ENCODE data around the gene SDK2. TPM values are rescaled to one million over a fixed set of nuclear protein-coding genes. Genes with fewer than 3 reads are reported as not detected.

SDK2 gene
- polyA plus RNA-seq, 10 donors: 19.4 to 32.3 (median 25.3) TPM

DNA sequence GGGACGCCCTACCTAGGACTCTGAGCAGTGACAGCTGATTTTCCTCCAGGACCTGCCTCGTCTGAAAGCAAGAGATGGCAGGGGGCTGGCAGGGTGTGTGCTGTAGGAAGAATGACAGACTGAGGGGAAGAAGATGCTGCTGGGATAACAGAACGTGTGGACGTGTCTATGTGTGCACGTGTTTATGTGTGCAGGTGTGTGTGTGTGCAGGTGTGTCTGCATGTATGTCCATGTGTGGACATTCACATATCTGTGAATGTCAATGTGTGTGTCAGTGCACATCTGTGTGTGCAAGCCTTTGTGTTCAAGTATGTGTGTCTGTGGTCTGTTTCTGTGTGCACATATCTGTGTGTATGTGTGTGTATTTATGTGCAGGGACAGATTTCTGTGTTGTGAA lies 132.5 kb downstream of the SDK2 start:
- no peak for DNase-seq

DNA sequence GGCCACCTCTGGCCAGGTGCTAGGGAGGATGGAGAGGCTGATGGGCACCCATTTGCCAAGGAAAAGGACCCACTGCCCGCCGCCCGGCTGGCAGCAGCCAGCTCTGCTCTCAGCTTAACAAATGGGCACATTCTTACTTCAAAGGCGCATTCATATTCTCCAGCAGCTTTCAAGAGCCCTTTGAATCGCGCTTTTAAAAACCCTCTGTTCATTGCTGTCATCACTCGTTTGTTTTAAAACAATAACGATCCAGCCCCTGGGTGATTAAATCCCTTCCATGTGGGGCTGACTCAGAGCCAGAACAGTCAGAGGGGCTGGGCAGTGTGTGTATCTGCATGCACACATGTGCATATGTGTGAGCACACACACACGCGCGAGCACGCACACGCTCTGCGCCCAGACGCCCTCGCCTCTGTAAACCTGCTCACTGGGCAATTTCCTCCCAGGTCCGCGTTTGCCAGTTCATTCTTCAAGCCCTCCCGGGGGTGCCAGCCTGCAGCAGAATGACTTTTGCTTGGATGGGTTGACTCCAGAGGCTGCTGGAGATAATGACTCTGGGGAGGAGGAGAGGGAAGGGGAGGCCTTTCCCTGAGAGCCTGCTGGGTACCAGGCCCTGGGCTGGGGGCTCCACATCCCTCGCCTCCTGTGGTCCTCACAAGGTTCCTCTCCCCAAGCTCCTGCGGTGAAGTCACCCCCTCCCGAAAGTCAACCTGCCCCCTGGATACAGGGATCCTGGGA lies 133.1 kb downstream of the SDK2 start:
- DNase-seq: no peak

DNA sequence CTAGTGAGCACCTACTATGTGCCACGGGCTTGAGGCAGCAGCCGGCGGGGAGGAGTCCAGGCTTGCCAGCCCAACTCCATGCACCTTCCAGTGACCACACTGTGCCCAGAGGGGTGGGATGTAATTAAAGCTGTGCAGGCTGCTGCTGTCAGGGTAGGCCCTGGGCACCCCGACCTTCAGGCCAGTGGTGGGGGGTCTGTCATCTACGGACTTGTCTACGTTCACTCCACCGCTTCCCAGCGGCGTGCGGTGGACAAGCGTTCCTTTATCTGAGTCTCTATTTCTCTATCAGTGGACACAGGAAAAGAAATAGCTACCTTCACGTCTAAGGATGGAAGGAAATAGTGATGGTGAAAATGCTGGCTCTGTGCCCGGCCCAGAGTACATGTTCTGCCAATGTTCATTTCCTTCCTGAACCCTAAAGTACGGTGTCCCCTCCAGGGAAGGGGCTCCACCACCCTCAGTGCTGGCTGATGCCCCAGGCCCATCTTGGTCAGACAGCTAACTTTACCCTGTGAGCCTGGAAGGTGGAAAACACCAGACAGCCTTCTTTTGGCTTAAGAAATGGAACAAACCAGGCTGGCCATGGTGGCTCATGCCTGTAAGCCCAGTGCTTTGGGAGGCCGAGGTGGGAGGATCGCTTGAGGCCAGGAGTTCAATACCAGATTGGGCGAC lies 135.2 kb downstream of the SDK2 start:
- no peak for DNase-seq

DNA sequence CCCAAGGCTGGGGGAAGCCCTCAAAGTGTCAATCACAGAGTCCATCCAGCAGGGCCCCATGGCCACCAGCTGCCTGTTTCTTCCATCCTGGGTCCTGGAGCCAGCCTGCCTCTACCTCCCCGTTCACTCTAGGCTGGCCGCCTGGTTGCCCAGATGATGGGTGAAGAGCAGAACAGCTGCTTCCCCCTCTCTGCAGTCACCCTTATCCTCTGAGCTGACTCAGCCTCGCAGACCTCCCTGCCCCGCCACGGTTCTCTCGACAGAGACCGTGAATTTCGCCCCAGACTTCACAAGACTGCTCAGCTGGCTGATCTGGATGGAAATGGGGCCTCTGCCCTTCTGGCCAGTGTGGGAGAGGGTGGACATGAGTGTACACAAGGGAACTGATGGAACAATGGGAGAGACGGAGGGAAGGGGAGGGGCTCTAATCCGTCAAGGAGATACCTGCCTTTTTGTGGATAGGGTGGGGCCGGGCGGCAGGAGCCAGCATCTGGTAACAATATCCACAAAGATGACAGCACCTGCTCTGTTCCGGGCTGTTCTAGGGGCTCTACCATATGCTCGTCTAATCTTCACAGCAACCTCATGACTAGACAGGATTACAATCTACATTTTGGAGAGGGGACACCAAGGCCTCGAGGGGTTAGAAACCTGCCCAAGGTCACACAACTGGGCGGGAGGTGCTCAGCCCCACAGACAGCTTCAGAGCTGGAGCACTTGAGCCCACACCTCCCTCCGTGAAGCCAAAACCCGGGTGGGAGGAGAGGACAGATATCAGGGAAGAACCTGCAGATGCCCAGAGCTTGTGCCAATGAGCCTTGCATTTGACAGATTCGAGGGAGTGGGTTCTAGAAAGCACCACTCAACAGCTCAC lies 136.0 kb downstream of the SDK2 start:
- DNase-seq: no peak

DNA sequence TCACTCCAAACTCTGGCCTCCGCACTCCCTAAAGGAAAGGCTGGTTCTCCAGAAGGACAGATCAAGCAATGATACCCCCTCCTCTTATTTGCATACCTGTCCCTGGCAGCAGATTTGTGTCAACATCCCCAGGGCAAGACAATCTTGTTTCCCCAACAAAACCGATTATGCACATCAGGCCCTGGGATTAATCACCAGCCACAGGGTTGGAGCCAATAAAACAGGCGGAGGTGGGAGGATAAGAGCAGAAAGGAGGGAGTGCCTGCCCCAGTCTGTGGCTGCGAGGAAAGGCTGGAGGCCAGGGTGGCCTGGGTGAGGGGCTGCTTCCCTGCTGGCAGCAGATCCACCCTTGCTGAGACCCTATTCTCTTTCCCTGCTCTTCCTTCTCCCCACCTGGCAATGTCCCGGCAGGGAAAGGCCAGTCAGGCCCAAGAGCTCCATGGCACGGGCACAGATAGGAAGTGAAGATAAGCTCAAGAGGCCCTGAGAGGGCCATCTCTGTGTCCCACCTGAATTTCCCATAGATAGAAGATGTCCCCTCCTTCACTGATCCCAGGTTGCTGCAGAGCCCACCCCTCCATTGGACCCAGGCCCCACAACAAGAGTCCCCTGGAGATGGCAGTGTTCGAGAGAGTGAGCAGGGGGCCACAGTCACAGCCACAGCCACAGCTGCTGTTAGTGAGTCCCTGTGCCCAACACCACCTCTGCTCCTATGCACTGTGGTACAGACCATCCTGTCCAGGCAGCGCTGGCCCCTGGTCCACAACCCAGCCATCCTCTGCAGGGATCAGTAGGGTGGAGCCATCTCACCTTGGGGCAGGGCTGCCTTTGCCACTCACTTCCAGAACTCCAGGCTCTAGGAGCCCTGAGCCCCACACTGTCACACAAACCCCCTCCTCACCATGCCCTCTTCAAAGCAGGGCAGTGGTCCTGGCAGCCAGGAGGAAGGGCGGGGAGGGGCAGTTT lies 137.5 kb downstream of the SDK2 start:
- DNase-seq: no peak

DNA sequence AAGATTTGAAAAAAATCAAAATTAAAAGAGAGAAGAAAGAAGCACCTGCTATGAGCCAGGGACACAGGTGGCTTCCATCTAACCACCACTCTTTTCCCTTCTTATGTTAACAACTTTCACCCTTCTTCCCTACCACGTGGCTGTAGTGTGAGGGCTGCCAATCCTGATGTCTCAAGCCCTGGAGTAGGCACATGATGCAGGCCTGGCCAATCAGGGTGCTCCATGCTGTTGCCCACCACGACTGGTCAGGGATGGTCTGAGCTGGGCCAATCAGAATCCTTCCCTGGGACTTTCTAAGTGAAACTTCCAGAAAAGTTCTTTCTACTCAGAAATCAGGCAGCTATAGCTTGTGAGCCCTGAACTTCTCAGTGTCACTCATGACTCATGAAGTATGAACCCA lies 140.7 kb downstream of the SDK2 start:
- DNase-seq: no peak

DNA sequence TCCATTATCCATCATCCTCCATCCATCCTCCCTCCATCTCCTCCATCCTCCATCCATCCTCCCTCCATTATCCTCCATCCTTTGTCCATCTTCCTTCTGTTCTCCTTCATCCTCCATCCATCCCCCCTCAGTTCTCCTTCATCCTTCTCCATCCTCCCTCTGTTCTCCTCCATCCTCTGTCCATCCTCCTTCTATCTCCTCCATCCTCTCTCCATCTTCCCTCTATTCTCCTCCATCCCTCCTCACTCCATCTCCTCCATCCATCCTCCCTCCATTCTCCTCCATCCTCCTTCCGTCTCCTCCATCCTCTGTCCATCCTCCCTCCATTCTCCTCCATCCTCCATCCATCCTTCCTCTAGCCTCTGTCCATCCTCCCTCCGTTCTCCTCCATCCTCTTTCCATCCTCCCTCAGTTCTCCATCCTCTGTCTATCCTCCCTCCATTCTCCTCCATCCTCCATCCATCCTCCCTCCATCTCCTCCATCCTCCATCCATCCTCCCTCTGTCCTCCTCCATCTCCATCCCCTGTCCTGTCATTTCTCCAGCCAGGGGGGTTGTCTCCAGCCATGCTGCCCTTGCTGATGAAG lies 143.7 kb downstream of the SDK2 start:
- no peak for DNase-seq

DNA sequence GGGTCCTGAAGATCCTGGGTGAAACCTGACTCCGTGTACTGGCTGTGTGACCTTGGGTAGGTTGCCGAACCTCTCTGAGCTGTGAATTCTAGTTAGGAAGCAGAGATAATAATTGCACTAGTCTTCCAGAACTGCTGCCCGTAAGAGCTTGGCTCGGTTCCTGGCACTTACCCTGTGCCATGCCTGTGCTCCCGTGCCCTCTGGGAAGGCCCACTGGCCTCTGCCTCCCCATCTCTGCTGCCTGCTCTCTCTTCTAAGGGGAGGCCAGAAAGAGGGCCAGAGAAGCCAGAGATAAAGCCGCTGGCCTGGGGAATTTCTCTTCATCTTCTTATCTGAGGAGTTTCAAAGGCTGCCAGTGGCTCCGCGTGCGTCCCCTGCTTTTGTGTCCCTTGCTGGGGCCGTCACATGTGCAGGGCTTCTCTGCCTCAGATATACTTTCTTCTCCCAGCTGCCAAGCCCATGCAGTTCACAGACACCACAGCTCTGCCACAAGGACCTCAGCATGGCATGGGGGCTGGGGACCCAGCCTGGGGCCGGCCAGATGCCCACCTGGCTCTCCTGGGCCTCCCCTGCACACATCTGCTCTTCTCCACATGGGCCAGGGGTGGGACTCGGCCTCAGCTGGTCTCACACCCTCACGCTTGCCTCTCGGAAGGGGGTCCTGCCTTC lies 145.2 kb downstream of the SDK2 start:
- DNase-seq: no peak

DNA sequence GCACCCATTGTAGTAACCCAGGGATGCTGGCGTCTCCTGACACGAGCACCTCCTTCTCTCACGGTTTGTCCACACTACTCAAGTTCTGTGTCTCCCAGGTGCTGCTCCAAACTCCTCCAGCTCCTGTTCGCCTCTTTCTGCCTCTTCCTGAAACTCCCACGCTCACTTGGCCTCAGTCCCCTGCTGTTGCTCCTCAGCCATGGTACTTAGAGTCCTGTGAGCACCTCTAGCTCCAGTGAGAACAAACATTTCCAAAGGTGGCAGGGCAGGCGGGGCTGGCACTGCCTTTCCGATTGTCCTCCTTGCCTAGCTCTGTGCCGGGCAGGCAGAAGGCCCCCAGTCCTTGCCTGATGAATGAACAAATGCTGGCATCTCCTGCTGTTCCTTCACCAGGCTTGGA lies 146.1 kb downstream of the SDK2 start:
- no peak for DNase-seq

DNA sequence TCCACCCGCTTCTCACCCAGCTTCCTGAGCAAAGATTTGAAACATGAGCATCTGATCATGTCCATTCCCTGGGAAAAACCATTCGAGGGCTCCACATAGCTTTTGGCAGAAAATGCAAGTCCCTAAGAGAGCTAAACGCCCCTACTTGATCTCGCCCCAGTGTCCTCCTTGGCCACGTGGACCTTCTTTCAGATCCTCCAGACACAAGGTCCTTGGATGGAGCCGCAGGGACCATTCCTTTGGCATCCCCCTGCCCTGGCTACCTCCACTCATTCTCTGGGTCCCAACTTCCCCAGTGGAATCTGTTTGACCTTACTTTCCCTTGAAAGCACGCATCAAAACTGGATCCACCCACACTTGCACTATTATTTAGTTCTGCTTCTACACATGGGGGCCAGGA lies 146.5 kb downstream of the SDK2 start:
- no peak for DNase-seq

DNA sequence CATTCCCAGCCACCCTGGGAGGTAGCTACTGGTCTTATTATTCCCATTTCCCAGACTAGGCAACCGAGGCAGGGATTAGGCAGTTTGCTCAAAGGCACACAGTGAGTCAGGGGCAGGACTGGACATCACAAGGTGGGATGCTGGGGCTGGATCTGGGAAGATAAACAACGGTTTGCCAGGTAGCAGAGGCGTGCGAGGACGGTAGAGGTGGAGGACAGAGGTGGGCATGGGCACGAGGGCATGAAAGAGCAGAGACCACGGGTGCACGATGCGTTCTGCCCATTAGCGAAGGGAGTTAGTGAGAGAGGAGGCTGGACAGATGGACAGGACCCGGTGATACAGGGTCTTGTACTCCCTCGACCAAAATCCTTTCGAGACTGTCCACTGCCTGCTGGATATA lies 148.0 kb downstream of the SDK2 start:
- DNase-seq: no peak

DNA sequence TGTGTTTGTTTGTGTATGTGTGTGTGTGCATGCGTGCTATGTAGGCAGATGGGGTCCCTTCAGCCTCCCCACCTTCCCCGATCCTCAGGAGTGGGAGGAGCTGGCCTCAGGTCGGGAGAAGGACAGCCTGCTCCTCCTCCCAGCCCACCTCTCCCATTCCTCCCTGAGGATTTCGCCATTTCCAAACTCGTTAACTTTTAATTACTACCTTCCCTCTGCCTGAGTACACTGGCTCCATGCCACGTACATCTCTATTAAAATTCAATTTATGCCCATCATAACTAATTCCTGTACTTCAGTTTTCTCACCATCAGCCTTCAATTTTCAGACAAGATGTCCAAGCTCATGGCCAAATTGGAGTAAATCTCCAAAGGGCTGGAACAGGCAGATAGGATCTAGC lies 148.6 kb downstream of the SDK2 start:
- DNase-seq: no peak

DNA sequence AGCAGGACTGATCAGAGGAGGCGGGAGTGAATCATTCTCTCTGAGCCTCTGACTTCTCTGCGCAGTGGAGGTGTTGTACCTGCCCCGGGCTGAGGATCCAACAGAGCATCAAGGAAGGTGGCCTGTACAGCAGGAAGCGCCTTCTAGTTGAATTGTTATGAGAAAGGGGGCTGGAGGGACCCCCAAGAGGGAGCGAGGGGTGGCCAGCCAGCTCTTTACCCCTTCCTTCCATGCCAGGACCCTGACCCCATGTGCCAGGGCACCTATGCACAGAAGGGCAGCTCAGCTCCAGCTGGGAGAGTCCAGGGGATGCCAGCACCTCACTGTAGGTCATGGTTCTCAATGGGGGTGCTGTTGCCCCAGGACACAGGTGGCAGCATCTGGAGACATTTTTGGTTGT lies 149.3 kb downstream of the SDK2 start:
- no peak for DNase-seq

DNA sequence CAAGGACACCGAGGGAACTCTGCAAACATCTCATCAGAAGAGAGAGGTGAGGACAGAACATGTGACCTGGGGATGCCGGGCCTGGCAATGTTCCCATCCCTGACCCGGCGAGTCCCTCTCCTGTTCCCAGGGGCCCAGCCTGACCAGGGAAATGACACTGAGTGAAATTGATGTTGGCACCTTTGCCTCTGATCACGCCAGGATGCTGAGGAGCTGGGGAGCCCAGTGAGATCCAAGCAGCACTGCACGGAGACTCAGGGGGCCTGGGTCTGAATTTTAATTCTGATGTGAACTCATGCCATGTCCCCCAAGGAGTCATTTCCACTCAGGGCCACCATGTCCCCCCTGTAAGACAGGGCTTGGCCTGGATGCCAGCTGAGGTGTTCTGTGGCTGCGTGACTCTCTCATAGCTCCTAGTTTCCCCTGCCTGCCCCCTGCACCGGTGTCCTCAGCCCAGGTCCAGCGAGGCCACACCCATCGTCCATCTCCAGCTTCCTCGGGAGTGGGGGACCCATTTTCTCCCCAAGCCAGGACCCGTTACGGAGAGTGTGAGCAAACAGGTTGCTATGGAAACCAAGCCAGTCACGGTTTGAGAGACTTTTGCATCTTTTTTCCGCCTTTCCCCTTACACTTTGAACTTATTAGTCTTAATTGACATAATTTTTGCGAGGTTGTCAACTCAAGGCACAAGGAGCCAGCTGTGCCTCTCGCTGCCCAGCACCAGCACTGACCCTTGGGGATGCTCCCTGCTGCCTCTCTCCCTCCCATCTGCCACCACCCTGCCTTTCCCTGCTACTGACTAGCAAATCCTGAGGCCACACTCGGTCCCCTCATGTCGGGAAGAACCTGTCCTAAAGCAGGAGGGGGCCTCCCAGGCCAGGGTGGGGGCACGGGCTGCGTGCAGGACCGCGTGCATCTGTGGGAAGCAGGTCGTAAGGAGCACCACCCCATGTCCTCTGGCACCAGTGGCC lies 150.0 kb downstream of the SDK2 start:
- DNase-seq: no peak

DNA sequence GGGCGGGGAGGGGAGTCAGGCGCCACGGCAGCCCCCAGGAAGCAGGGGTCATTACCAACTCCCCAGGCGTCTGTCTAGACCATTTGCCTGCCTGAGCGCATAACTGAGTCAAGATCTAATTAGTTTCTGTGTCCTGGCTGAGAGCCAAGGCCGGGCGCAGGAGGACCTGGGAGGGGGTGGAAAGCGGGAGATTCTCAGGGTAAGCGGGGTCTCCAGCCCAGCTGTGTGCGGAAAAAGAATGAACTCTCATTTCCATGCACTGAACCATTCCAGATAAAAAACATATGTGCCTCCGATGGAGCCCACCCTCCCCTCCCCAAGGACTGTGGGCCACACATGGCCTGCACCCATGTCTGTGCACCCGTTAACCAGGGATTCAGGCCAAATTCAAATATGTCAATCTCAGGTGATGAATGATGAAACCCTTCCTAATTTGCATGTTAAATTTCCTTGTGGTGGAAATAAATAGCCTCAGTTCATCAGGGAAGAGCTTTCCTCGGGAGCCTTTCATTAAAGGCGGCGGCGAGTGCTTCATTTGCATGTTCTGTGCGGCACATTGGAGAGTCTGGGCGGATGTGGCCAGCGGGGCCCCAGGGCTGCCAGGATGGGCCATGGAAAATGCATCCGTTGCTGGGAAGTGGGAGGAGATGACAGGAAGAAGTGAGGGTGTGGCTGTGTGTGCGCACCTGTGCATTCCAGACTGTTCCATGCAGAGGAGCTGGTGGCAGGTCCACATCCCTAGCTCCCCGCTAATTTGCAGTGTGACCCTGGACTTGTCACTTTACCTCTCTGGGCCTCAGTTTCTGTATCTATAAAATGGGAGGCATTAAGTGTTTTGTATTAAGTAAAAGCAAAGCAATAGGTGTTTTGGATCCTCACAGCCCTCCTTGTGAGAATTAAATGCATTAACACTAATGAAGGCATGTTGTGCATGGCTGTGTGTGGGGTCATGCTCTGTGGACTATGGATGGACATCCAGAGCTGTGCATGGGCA lies 151.1 kb downstream of the SDK2 start:
- peak in 1 of 3 donors; percentile 18 for DNase-seq

DNA sequence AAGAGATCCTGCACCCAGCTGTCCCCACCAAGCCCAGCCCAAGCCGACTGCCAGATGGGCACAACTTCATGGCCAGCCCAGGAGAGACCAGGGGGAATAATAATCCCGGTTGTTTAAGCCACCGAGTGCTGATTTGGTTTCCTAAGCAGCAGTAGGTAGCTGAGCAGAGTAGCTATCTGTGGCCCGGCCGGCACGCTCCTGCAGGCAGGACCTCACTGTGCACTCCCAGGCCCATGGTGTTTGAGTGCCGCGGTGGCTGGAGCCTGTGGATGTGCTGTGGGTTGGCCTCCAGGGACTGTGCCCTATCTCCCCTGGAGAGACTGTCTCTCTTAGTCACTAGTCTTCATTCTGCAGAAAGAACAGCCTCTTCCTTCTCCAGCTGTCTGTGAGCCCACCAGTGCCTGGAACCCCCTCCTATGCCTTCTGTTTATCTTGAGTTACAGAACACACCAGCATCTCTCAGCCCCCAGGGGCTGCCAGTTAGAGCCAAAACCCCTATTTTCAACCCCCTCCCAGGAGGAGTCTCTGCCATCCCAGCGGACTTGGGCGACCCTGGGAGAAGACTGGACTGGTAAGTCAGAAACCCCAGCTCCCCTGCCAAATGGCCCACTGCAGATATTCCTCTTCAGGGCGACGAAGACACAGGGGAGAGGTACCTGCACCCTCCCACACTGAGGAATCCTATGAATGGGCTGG lies 152.0 kb downstream of the SDK2 start:
- DNase-seq: no peak

DNA sequence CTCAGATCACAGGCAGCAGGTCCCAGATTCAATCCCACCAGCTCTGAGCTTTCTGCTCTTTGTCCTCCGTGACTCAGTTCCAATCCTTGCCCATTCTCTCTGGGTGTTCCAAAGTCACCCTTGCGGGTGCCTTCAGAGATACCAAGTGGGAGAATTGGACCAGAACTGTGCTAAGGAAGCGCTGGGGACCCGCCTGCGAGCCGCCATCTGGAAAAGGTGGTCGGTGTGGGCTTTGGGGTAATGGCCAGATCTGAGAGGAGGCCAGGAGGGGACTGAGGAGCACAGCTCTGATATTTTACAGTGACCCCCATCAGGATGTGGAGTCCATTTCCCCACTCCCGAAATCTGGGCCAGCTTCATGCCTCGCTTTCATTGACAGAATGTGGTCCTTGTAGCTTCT lies 152.6 kb downstream of the SDK2 start:
- no peak for DNase-seq
